BJ (cell line): ENCODE measurements around the gene MARCHF2. TPM values are rescaled to one million over a fixed set of nuclear protein-coding genes. Genes with fewer than 3 reads are reported as not detected.

Source experiments
- CTCF ChIA-PET: fragments of 350-600 bp; formaldehyde crosslinking; extraction: SDS; loops from one replicate; lab custom pipeline; 2021; ENCODE audit warnings: antibody characterized with exemption, inconsistent platforms; lab: Yijun Ruan, JAX
- POLR2A ChIA-PET: fragments of 300-600 bp; sonication (Branson Sonifier 250); formaldehyde crosslinking; extraction: SDS; loops from one replicate; lab custom pipeline; 2021; ENCODE audit warnings: antibody characterized with exemption; lab: Charles Lee
- DNase-seq: peaks from one replicate; pipeline ENCODE4 v3.0.0-alpha.2; 2011; ENCODE audit warnings: low read depth
- H3K27me3 ChIP-seq: 2 replicates; pipeline ENCODE4 v1.6.0; 2011; ENCODE audit warnings: low read length; ENCODE audit not compliant: control insufficient read depth, insufficient read depth
- H3K36me3 ChIP-seq: 2 replicates; pipeline ENCODE4 v1.5.1; 2011; ENCODE audit warnings: low read length; ENCODE audit not compliant: control insufficient read depth, insufficient read depth
- H3K4me3 ChIP-seq: 2 replicates; pipeline ENCODE4 v1.5.1; 2011; ENCODE audit warnings: low read depth, mild to moderate bottlenecking, control low read depth, low read length
- CTCF ChIP-seq: IDR thresholded peaks from 2 replicates; pipeline ENCODE4 v1.5.1; 2011; ENCODE audit warnings: low read depth, mild to moderate bottlenecking, control low read depth, inconsistent platforms, low read length, moderate library complexity; ENCODE audit not compliant: insufficient read depth
- polyA plus RNA-seq: library from polyadenylated mRNA; depleted of rRNA; stranded (reverse); fragments of >200 nt; gene quantifications from 2 replicates; pipeline ENCODE4 v1.2.3, GENCODE V29; 2011

Gene MARCHF2
- polyA plus RNA-seq, 1 experiment: 39.3 TPM

GRCh38 chr19:8398311-8398771 is 14.8 kb upstream of the MARCHF2 start:
- DNase-seq: no peak
- no peaks in the 10 kb centered on the region for H3K27me3 ChIP-seq
- POLR2A ChIA-PET: no interaction called here
- CTCF ChIA-PET: interaction anchor here (0.7 to 2.6 kb wide), 8 partner anchors 15 to 181 kb away, joined by 3 to 38 read pairs (median 4); partner anchors contain the start of genes ANGPTL4 and MARCHF2
- H3K4me3 ChIP-seq: no peak overlapping the region
- peaks cover 17% of the 10 kb centered on the region for H3K36me3 ChIP-seq
- TF ChIP-seq CTCF: no peak

GRCh38 chr19:8399681-8400188 is 13.4 kb upstream of the MARCHF2 start:
- POLR2A ChIA-PET: no interaction called here
- TF ChIP-seq CTCF: no peak
- H3K36me3 ChIP-seq: peaks cover 20% of the 10 kb centered on the region

GRCh38 chr19:8401981-8402411 is 11.1 kb upstream of the MARCHF2 start:
- no peak for TF ChIP-seq CTCF
- Histone ChIP-seq H3K4me3 (no peak overlapping the region), H3K27me3 (no peaks in the 10 kb centered on the region), H3K36me3 (peaks cover 23% of the 10 kb centered on the region)
- ChIA-PET CTCF (no interaction called here), POLR2A (no interaction called here)
- no peak for DNase-seq

More at GRCh38 chr19:8399681-8400188, 13.4 kb upstream of the MARCHF2 start:
- H3K4me3 ChIP-seq: no peak overlapping the region
- CTCF ChIA-PET: interaction anchor here (0.6 kb wide), 1 partner anchor 27 kb away, joined by 3 read pairs; no protein-coding TSS in a partner anchor
- no peaks in the 10 kb centered on the region for H3K27me3 ChIP-seq
- no peak for DNase-seq

GRCh38 chr19:8403098-8403819 is 9.8 kb upstream of the MARCHF2 start:
- POLR2A ChIA-PET: no interaction called here
- TF ChIP-seq CTCF: no peak
- no peaks in the 10 kb centered on the region for H3K27me3 ChIP-seq
- DNase-seq: no peak
- H3K4me3 ChIP-seq: no peak overlapping the region
- CTCF ChIA-PET: interaction anchor here (1.1 kb wide), 1 partner anchor 50 kb away, joined by 4 read pairs; no protein-coding TSS in a partner anchor
- H3K36me3 ChIP-seq: peaks cover 23% of the 10 kb centered on the region

- ChIA-PET POLR2A (no interaction called here), CTCF (interaction anchor here (1.1 kb wide), 1 partner anchor 51 kb away, joined by 4 read pairs; no protein-coding TSS in a partner anchor)
- no peak for TF ChIP-seq CTCF
- DNase-seq: no peak
- H3K36me3 ChIP-seq: peaks cover 22% of the 10 kb centered on the region
- no peaks in the 10 kb centered on the region for H3K27me3 ChIP-seq
- no peak overlapping the region for H3K4me3 ChIP-seq
Measured at GRCh38 chr19:8403820-8404109, 9.3 kb upstream of the MARCHF2 start.
